NT2/D1 (cell line): ENCODE measurements around the gene H2AZ2.
"Not testable (repeated sequence)": the region's sequence is repeated elsewhere in the genome, so short reads cannot be mapped to it uniquely, and the experiment has no call there.

Source experiments
- DNase-seq: peaks from one replicate; pipeline ENCODE4 v3.0.0-alpha.2; 2011; ENCODE audit warnings: low read depth, low spot score
- H3K27me3 ChIP-seq: 2 replicates; pipeline ENCODE4 v1.6.0; 2011; ENCODE audit warnings: mild to moderate bottlenecking; ENCODE audit not compliant: insufficient read length, insufficient read depth
- H3K36me3 ChIP-seq: 2 replicates; pipeline ENCODE4 v1.6.1; 2011; ENCODE audit warnings: mild to moderate bottlenecking, low read length, mixed read lengths; ENCODE audit not compliant: insufficient read depth, insufficient read length
- H3K4me1 ChIP-seq: 2 replicates; pipeline ENCODE4 v1.5.1; 2011; ENCODE audit not compliant: insufficient read depth, insufficient read length
- H3K4me3 ChIP-seq: 2 replicates; pipeline ENCODE4 v1.5.1; 2011; ENCODE audit warnings: low read depth; ENCODE audit not compliant: insufficient read length
- H3K9ac ChIP-seq: 2 replicates; pipeline ENCODE4 v1.6.0; 2011; ENCODE audit warnings: low read depth; ENCODE audit not compliant: insufficient read length
- H3K9me3 ChIP-seq: 2 replicates; pipeline ENCODE4 v1.5.1; 2011; ENCODE audit warnings: mild to moderate bottlenecking, low read length; ENCODE audit not compliant: insufficient read depth
- SUZ12 ChIP-seq: IDR thresholded peaks from 2 replicates; pipeline ENCODE4 v1.6.1; 2011; ENCODE audit not compliant: insufficient read length, insufficient read depth; ENCODE audit errors: extremely low read depth
- YY1 ChIP-seq: IDR thresholded peaks from 2 replicates; pipeline ENCODE4 v1.6.1; 2011; ENCODE audit not compliant: insufficient read length, insufficient read depth
- ZNF274 ChIP-seq: IDR thresholded peaks from 2 replicates; pipeline ENCODE4 v1.6.1; 2011; ENCODE audit warnings: mild to moderate bottlenecking, low read depth, low read length

Gene H2AZ2

GRCh38 chr7:44849259-44849884 is 1.5 kb upstream of the H2AZ2 start:
- TF ChIP-seq ZNF274 (no peak), YY1 (no peak), SUZ12 (no peak)
- DNase-seq, result no peak
- Histone ChIP-seq H3K36me3 (peaks cover 2% of the 10 kb centered on the region), H3K27me3 (no peaks in the 10 kb centered on the region), H3K9ac (peak overlapping the region; percentile 90), H3K4me1 (no peaks in the 10 kb centered on the region), H3K4me3 (peak overlapping the region; percentile 70), H3K9me3 (no peaks in the 10 kb centered on the region)

- Histone ChIP-seq H3K4me3 (peak overlapping the region; percentile 93), H3K4me1 (no peaks in the 10 kb centered on the region), H3K27me3 (no peaks in the 10 kb centered on the region), H3K9me3 (no peaks in the 10 kb centered on the region), H3K36me3 (peaks cover 5% of the 10 kb centered on the region), H3K9ac (peak overlapping the region; percentile 93)
- no peak for TF ChIP-seq SUZ12
- no peak for TF ChIP-seq ZNF274
- TF ChIP-seq YY1, result no peak
- peak; percentile 88 for DNase-seq
These were observed 373 bp downstream of the H2AZ2 start for GRCh38 chr7:44847509-44847919.

GRCh38 chr7:44846816-44847508 is 925 bp downstream of the H2AZ2 start:
- DNase-seq, result no peak

GRCh38 chr7:44846390-44846789 is 1.5 kb downstream of the H2AZ2 start:
- H3K9me3 ChIP-seq, H3K4me1 ChIP-seq, H3K27me3 ChIP-seq, DNase-seq: not testable (repeated sequence)
- H3K36me3 ChIP-seq, result peaks cover 16% of the 10 kb centered on the region
- H3K9ac ChIP-seq, result peak overlapping the region; percentile 93
- peak overlapping the region; percentile 93 for H3K4me3 ChIP-seq

More at GRCh38 chr7:44846816-44847508, 925 bp downstream of the H2AZ2 start:
- Histone ChIP-seq H3K4me1 (no peaks in the 10 kb centered on the region), H3K27me3 (no peaks in the 10 kb centered on the region), H3K9me3 (no peaks in the 10 kb centered on the region), H3K9ac (peak overlapping the region; percentile 93), H3K36me3 (peaks cover 10% of the 10 kb centered on the region), H3K4me3 (peak overlapping the region; percentile 93)
- no peak for TF ChIP-seq SUZ12
- TF ChIP-seq ZNF274, result no peak

- Histone ChIP-seq H3K4me3 (no peak overlapping the region), H3K9ac (no peak overlapping the region), H3K36me3 (peaks cover 25% of the 10 kb centered on the region), H3K4me1 (no peaks in the 10 kb centered on the region), H3K9me3 (no peaks in the 10 kb centered on the region), H3K27me3 (no peaks in the 10 kb centered on the region)
- DNase-seq, result no peak
- TF ChIP-seq SUZ12 (no peak), ZNF274 (no peak), YY1 (no peak)
These were observed 2.4 kb downstream of the H2AZ2 start for GRCh38 chr7:44845451-44845850.

GRCh38 chr7:44843440-44843839 is 4.4 kb downstream of the H2AZ2 start:
- H3K9me3 ChIP-seq, H3K27me3 ChIP-seq, DNase-seq, H3K4me1 ChIP-seq, H3K4me3 ChIP-seq, H3K9ac ChIP-seq: not testable (repeated sequence)
- peaks cover 40% of the 10 kb centered on the region for H3K36me3 ChIP-seq

- H3K36me3 ChIP-seq, result peaks cover 44% of the 10 kb centered on the region
- H3K9me3 ChIP-seq, H3K9ac ChIP-seq, H3K27me3 ChIP-seq, H3K4me3 ChIP-seq, DNase-seq, H3K4me1 ChIP-seq: not testable (repeated sequence)
These were observed 5.2 kb downstream of the H2AZ2 start for GRCh38 chr7:44842675-44843074.

GRCh38 chr7:44838751-44839150 is 9.1 kb downstream of the H2AZ2 start:
- H3K9me3 ChIP-seq, result no peaks in the 10 kb centered on the region
- peaks cover 72% of the 10 kb centered on the region for H3K36me3 ChIP-seq
- TF ChIP-seq ZNF274, result no peak
- no peak for TF ChIP-seq SUZ12
- TF ChIP-seq YY1, result no peak
- H3K4me3 ChIP-seq, result no peak overlapping the region
- DNase-seq, result no peak
- no peaks in the 10 kb centered on the region for H3K4me1 ChIP-seq
- no peak overlapping the region for H3K9ac ChIP-seq
- no peaks in the 10 kb centered on the region for H3K27me3 ChIP-seq
